Measurements from ENCODE around the gene SMPX. TPM values are rescaled to one million over a fixed set of nuclear protein-coding genes. Genes with fewer than 3 reads are reported as not detected.

SMPX gene
- total RNA-seq, 2 experiments from 2014 or later, result not detected

- Mint-ChIP-seq H3K4me3 (no peak overlapping the region), H3K27ac (no peak overlapping the region), H3K4me1 (no peaks in the 10 kb centered on the region), H3K27me3 (no peaks in the 10 kb centered on the region), H3K9me3 (ENCODE audit: low read depth) (no peaks in the 10 kb centered on the region), H3K36me3 (no peaks in the 10 kb centered on the region)
- CTCF ChIA-PET, result no interaction called here
- no peak for ATAC-seq
- no peak for DNase-seq
Observed at GRCh38 chrX:21766101-21766500, 8.2 kb upstream of the SMPX start.

GRCh38 chrX:21764008-21764407, 6.1 kb upstream of the SMPX start:
- Mint-ChIP-seq H3K9me3 (ENCODE audit: low read depth) (no peaks in the 10 kb centered on the region), H3K4me1 (no peaks in the 10 kb centered on the region), H3K36me3 (no peaks in the 10 kb centered on the region), H3K4me3 (no peak overlapping the region), H3K27me3 (no peaks in the 10 kb centered on the region), H3K27ac (no peak overlapping the region)
- DNase-seq, result no peak
- ATAC-seq, result no peak
- CTCF ChIA-PET, result no interaction called here

- H3K4me1 Mint-ChIP-seq, result no peaks in the 10 kb centered on the region
- H3K27me3 Mint-ChIP-seq, result no peaks in the 10 kb centered on the region
- H3K4me3 Mint-ChIP-seq, result no peak overlapping the region
- CTCF ChIA-PET, result no interaction called here
- H3K27ac Mint-ChIP-seq, result no peak overlapping the region
- no peaks in the 10 kb centered on the region for H3K9me3 Mint-ChIP-seq (ENCODE audit: low read depth)
- no peak for ATAC-seq
- no peak for DNase-seq
- H3K36me3 Mint-ChIP-seq, result no peaks in the 10 kb centered on the region
Observed at GRCh38 chrX:21758488-21758887, 572 bp upstream of the SMPX start.

GRCh38 chrX:21756785-21757529, 959 bp downstream of the SMPX start:
- no peak overlapping the region for H3K4me3 Mint-ChIP-seq
- no peak for ATAC-seq
- CTCF ChIA-PET, result no interaction called here

GRCh38 chrX:21749924-21750323, 8.0 kb downstream of the SMPX start:
- no peaks in the 10 kb centered on the region for H3K36me3 Mint-ChIP-seq
- H3K27me3 Mint-ChIP-seq, result peaks cover 15% of the 10 kb centered on the region
- CTCF ChIA-PET, result no interaction called here
- H3K9me3 Mint-ChIP-seq (ENCODE audit: low read depth), result no peaks in the 10 kb centered on the region
- H3K27ac Mint-ChIP-seq, result no peak overlapping the region
- no peak overlapping the region for H3K4me3 Mint-ChIP-seq
- no peak for ATAC-seq
- DNase-seq, result no peak
- H3K4me1 Mint-ChIP-seq, result no peaks in the 10 kb centered on the region

More at GRCh38 chrX:21756785-21757529, 959 bp downstream of the SMPX start:
- no peak for DNase-seq
- H3K36me3 Mint-ChIP-seq, result no peaks in the 10 kb centered on the region
- no peaks in the 10 kb centered on the region for H3K9me3 Mint-ChIP-seq (ENCODE audit: low read depth)
- no peaks in the 10 kb centered on the region for H3K27me3 Mint-ChIP-seq
- no peaks in the 10 kb centered on the region for H3K4me1 Mint-ChIP-seq
- H3K27ac Mint-ChIP-seq, result no peak overlapping the region

GRCh38 chrX:21748235-21748634, 9.7 kb downstream of the SMPX start:
- H3K36me3 Mint-ChIP-seq, result no peaks in the 10 kb centered on the region
- peaks cover 15% of the 10 kb centered on the region for H3K27me3 Mint-ChIP-seq
- no peak for ATAC-seq
- no peak overlapping the region for H3K4me3 Mint-ChIP-seq
- no peaks in the 10 kb centered on the region for H3K9me3 Mint-ChIP-seq (ENCODE audit: low read depth)
- DNase-seq, result no peak
- H3K4me1 Mint-ChIP-seq, result no peaks in the 10 kb centered on the region
- CTCF ChIA-PET, result no interaction called here
- H3K27ac Mint-ChIP-seq, result no peak overlapping the region

- H3K27ac Mint-ChIP-seq, result no peak overlapping the region
- H3K36me3 Mint-ChIP-seq, result no peaks in the 10 kb centered on the region
- H3K27me3 Mint-ChIP-seq, result peaks cover 19% of the 10 kb centered on the region
- H3K4me1 Mint-ChIP-seq, result no peaks in the 10 kb centered on the region
- CTCF ChIA-PET, result no interaction called here
- ATAC-seq (no peak), DNase-seq (no peak)
- H3K4me3 Mint-ChIP-seq, result no peak overlapping the region
- H3K9me3 Mint-ChIP-seq (ENCODE audit: low read depth), result no peaks in the 10 kb centered on the region
Observed at GRCh38 chrX:21747558-21747957, 10.4 kb downstream of the SMPX start.

- peak; percentile 42 for DNase-seq
- CTCF ChIA-PET, result no interaction called here
- no peaks in the 10 kb centered on the region for H3K36me3 Mint-ChIP-seq
- no peaks in the 10 kb centered on the region for H3K4me1 Mint-ChIP-seq
- no peaks in the 10 kb centered on the region for H3K9me3 Mint-ChIP-seq (ENCODE audit: low read depth)
- H3K4me3 Mint-ChIP-seq, result no peak overlapping the region
- peaks cover 19% of the 10 kb centered on the region for H3K27me3 Mint-ChIP-seq
- no peak for ATAC-seq
- no peak overlapping the region for H3K27ac Mint-ChIP-seq
Observed at GRCh38 chrX:21745756-21746155, 12.2 kb downstream of the SMPX start.

GRCh38 chrX:21744721-21745120, 13.2 kb downstream of the SMPX start:
- no peak overlapping the region for H3K4me3 Mint-ChIP-seq
- no peak for DNase-seq
- H3K9me3 Mint-ChIP-seq (ENCODE audit: low read depth), result no peaks in the 10 kb centered on the region
- CTCF ChIA-PET, result no interaction called here
- no peak overlapping the region for H3K27ac Mint-ChIP-seq
- H3K4me1 Mint-ChIP-seq, result no peaks in the 10 kb centered on the region
- peaks cover 19% of the 10 kb centered on the region for H3K27me3 Mint-ChIP-seq
- no peaks in the 10 kb centered on the region for H3K36me3 Mint-ChIP-seq
- no peak for ATAC-seq

- CTCF ChIA-PET, result no interaction called here
- Mint-ChIP-seq H3K4me3 (no peak overlapping the region), H3K27me3 (peaks cover 19% of the 10 kb centered on the region), H3K36me3 (no peaks in the 10 kb centered on the region), H3K4me1 (no peaks in the 10 kb centered on the region), H3K9me3 (ENCODE audit: low read depth) (no peaks in the 10 kb centered on the region), H3K27ac (no peak overlapping the region)
- ATAC-seq (no peak), DNase-seq (no peak)
Observed at GRCh38 chrX:21744060-21744459, 13.9 kb downstream of the SMPX start.

- no peaks in the 10 kb centered on the region for H3K36me3 Mint-ChIP-seq
- no peak overlapping the region for H3K27ac Mint-ChIP-seq
- H3K27me3 Mint-ChIP-seq, result peaks cover 15% of the 10 kb centered on the region
- DNase-seq, result no peak
- CTCF ChIA-PET, result no interaction called here
- H3K4me3 Mint-ChIP-seq, result no peak overlapping the region
- H3K4me1 Mint-ChIP-seq, result no peaks in the 10 kb centered on the region
- H3K9me3 Mint-ChIP-seq (ENCODE audit: low read depth), result no peaks in the 10 kb centered on the region
- no peak for ATAC-seq
Observed at GRCh38 chrX:21741869-21742701, 15.8 kb downstream of the SMPX start.

GRCh38 chrX:21741364-21741763, 16.6 kb downstream of the SMPX start:
- no peak overlapping the region for H3K4me3 Mint-ChIP-seq
- no peak overlapping the region for H3K27ac Mint-ChIP-seq
- no peaks in the 10 kb centered on the region for H3K9me3 Mint-ChIP-seq (ENCODE audit: low read depth)
- DNase-seq (no peak), ATAC-seq (no peak)
- CTCF ChIA-PET, result interaction anchor here (0.6 kb wide), 1 partner anchor 93 kb away, joined by 3 read pairs; no protein-coding TSS in a partner anchor
- peaks cover 19% of the 10 kb centered on the region for H3K27me3 Mint-ChIP-seq
- no peaks in the 10 kb centered on the region for H3K36me3 Mint-ChIP-seq
- H3K4me1 Mint-ChIP-seq, result no peaks in the 10 kb centered on the region

- H3K4me3 Mint-ChIP-seq, result no peak overlapping the region
- ATAC-seq (no peak), DNase-seq (no peak)
- H3K9me3 Mint-ChIP-seq (ENCODE audit: low read depth), result no peaks in the 10 kb centered on the region
- no peaks in the 10 kb centered on the region for H3K36me3 Mint-ChIP-seq
- H3K27ac Mint-ChIP-seq, result no peak overlapping the region
- peaks cover 21% of the 10 kb centered on the region for H3K27me3 Mint-ChIP-seq
- no peaks in the 10 kb centered on the region for H3K4me1 Mint-ChIP-seq
- CTCF ChIA-PET, result interaction anchor here (0.6 kb wide), 1 partner anchor 93 kb away, joined by 3 read pairs; no protein-coding TSS in a partner anchor
Observed at GRCh38 chrX:21740329-21741274, 17.3 kb downstream of the SMPX start.
